PFSK-1 (cell line): ENCODE data around the gene CDKL5.

ENCODE experiments used
- FOXP2 ChIP-seq: optimal IDR thresholded peaks from 2 replicates; pipeline ENCODE3; 2011; ENCODE audit warnings: borderline replicate concordance, control low read depth, inconsistent platforms; ENCODE audit not compliant: insufficient read depth; ENCODE audit errors: extremely low read length, extremely low read depth
- POLR2AphosphoS5 ChIP-seq: IDR thresholded peaks from 2 replicates; pipeline ENCODE4 v1.6.1; 2012; ENCODE audit warnings: low read depth, mild to moderate bottlenecking, control low read depth, low read length, moderate library complexity
- SIN3A ChIP-seq: IDR thresholded peaks from 2 replicates; pipeline ENCODE4 v1.6.1; 2012; ENCODE audit warnings: mild to moderate bottlenecking, low read length, moderate library complexity, borderline replicate concordance; ENCODE audit not compliant: insufficient read depth
- TAF1 ChIP-seq: IDR thresholded peaks from 2 replicates; pipeline ENCODE4 v1.6.1; 2012; ENCODE audit warnings: low read length, control low read depth, borderline replicate concordance; ENCODE audit not compliant: insufficient read depth
- TF ChIP-seq, protein P1 (sequence below), 2 experiments: IDR thresholded peaks; 2 replicates each; pipeline versions ENCODE4 v1.6.1 to v1.8.0; 2011 to 2012; ENCODE audit warnings: low read depth in 2 of 2, low read length in 2 of 2, control low read depth in 1 of 2, inconsistent platforms in 1 of 2, mild to moderate bottlenecking in 1 of 2, moderate library complexity in 1 of 2; ENCODE audit not compliant: insufficient read depth in 1 of 2

CDKL5 gene

DNA sequence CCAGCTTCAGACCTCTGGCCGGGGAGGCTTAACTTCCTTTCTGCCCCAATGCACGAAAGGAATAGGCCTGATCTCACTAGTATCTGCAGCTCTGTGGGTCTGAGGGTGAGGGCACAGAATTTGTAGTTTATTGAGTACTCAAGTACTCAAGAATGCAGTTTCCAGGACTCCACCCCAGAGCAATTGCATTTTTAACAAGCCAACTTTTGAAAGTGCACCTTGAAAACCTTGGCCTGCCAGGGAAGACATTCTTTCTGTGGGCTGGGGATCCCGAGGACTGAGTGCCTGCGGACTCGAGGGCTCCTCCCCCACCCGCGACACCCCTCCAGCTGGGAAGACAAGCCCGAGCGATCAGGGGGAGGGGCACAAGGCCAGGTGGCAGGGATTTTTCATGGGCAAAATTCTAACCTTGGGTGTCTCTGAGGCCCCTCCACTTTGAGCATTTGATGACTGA lies 224.1 kb downstream of the CDKL5 start:
- TF ChIP-seq POLR2AphosphoS5 = no peak
- no peak for TF ChIP-seq SIN3A
- TF ChIP-seq, protein P1, sequence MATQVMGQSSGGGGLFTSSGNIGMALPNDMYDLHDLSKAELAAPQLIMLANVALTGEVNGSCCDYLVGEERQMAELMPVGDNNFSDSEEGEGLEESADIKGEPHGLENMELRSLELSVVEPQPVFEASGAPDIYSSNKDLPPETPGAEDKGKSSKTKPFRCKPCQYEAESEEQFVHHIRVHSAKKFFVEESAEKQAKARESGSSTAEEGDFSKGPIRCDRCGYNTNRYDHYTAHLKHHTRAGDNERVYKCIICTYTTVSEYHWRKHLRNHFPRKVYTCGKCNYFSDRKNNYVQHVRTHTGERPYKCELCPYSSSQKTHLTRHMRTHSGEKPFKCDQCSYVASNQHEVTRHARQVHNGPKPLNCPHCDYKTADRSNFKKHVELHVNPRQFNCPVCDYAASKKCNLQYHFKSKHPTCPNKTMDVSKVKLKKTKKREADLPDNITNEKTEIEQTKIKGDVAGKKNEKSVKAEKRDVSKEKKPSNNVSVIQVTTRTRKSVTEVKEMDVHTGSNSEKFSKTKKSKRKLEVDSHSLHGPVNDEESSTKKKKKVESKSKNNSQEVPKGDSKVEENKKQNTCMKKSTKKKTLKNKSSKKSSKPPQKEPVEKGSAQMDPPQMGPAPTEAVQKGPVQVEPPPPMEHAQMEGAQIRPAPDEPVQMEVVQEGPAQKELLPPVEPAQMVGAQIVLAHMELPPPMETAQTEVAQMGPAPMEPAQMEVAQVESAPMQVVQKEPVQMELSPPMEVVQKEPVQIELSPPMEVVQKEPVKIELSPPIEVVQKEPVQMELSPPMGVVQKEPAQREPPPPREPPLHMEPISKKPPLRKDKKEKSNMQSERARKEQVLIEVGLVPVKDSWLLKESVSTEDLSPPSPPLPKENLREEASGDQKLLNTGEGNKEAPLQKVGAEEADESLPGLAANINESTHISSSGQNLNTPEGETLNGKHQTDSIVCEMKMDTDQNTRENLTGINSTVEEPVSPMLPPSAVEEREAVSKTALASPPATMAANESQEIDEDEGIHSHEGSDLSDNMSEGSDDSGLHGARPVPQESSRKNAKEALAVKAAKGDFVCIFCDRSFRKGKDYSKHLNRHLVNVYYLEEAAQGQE (IDR thresholded peaks at IDR 0.05; ENCODE audit: insufficient read depth in 1 of 2, low read depth in 2 of 2, low read length in 2 of 2) = no peak
- no peak for TF ChIP-seq FOXP2
- no peak for TF ChIP-seq TAF1

GRCh38 chrX:18650662-18651061 lies 225.3 kb downstream of the CDKL5 start:
- TF ChIP-seq FOXP2 (no peak), TAF1 (no peak)

GRCh38 chrX:18652636-18653035 lies 227.2 kb downstream of the CDKL5 start:
- TF ChIP-seq POLR2AphosphoS5 (no peak), TAF1 (no peak), FOXP2 (no peak)

GRCh38 chrX:18654875-18655836 lies 229.7 kb downstream of the CDKL5 start:
- TF ChIP-seq FOXP2 = no peak
- no peak for TF ChIP-seq SIN3A
- TF ChIP-seq, protein P1 (IDR thresholded peaks at IDR 0.05; ENCODE audit: insufficient read depth in 1 of 2, low read depth in 2 of 2, low read length in 2 of 2) = no peak
- TF ChIP-seq POLR2AphosphoS5 = no peak
- TF ChIP-seq TAF1 = no peak

- TF ChIP-seq TAF1 (no peak), POLR2AphosphoS5 (no peak), FOXP2 (no peak), SIN3A (no peak)
- TF ChIP-seq, protein P1 (IDR thresholded peaks at IDR 0.05; ENCODE audit: insufficient read depth in 1 of 2, low read depth in 2 of 2, low read length in 2 of 2) = no peak
These were observed 235.9 kb downstream of the CDKL5 start for GRCh38 chrX:18661273-18661672.

DNA sequence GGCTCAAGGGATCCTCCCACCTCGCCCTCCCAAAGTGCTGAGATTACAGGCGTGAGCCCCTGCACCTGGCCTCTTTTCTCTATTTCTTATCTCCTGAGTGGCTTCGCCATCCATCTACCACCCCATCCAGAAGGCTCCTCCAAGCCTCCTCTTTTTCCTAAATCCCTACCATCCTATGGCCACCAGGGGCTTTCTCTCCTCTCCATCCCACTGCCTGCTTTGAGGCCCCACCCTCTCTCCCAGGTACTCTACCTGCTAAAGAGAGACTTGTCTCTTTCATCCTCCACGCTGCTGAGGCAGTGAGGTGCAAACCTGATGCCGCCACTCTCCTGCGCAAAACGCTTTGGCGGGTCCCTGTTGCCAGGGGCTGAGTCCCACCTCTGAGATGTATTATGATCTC lies 239.5 kb downstream of the CDKL5 start:
- TF ChIP-seq SIN3A (no peak), POLR2AphosphoS5 (no peak), FOXP2 (no peak), TAF1 (no peak)
- TF ChIP-seq, protein P1 (IDR thresholded peaks at IDR 0.05; ENCODE audit: insufficient read depth in 1 of 2, low read depth in 2 of 2, low read length in 2 of 2) = no peak
